EL (cell line): ENCODE results near the gene FNDC4.

Experiments used
- DNase-seq: peaks from one replicate; pipeline ENCODE4 v3.0.0-alpha.2; 2016

FNDC4 gene

GRCh38 chr2:27492557-27492956 lies 2.4 kb downstream of the FNDC4 start:
- no peak for DNase-seq

GRCh38 chr2:27489498-27490397 lies 5.3 kb downstream of the FNDC4 start, which contains the start of gene IFT172:
Gene IFT172 (minus strand): TSS chr2:27489743. CDS start chr2:27489653, 90 bp downstream.
- DNase-seq, result peak; percentile 98

- peak; percentile 23 for DNase-seq
Measured at GRCh38 chr2:27489118-27489497, 5.9 kb downstream of the FNDC4 start.

- no peak for DNase-seq
Measured at GRCh38 chr2:27485496-27485895, 9.5 kb downstream of the FNDC4 start.

GRCh38 chr2:27471961-27472360 lies 23.0 kb downstream of the FNDC4 start:
- DNase-seq, result no peak

GRCh38 chr2:27464443-27464842 lies 30.6 kb downstream of the FNDC4 start:
- DNase-seq, result no peak

- DNase-seq, result no peak
Measured at GRCh38 chr2:27461118-27461517, 33.9 kb downstream of the FNDC4 start.

GRCh38 chr2:27453968-27454367 lies 41.0 kb downstream of the FNDC4 start:
- no peak for DNase-seq

- DNase-seq, result no peak
Measured at GRCh38 chr2:27451095-27451494, 43.9 kb downstream of the FNDC4 start.

- DNase-seq, result no peak
Measured at GRCh38 chr2:27448381-27448780, 46.6 kb downstream of the FNDC4 start.

GRCh38 chr2:27446057-27446456 lies 48.9 kb downstream of the FNDC4 start:
- no peak for DNase-seq

- no peak for DNase-seq
Measured at GRCh38 chr2:27445615-27446014, 49.4 kb downstream of the FNDC4 start.

- DNase-seq, result no peak
Measured at GRCh38 chr2:27445155-27445554, 49.8 kb downstream of the FNDC4 start.

- DNase-seq, result no peak
Measured at GRCh38 chr2:27442920-27443282, 52.1 kb downstream of the FNDC4 start.

GRCh38 chr2:27441958-27442919 lies 52.8 kb downstream of the FNDC4 start, which contains the start of gene KRTCAP3:
Gene KRTCAP3 (plus strand): TSS chr2:27442381. CDS start chr2:27442413, 32 bp downstream.
- no peak for DNase-seq
